Vagina (tissue), 2 donors: ENCODE data around the gene LPO.

Experiments used
- CTCF ChIP-seq, 3 experiments: fragments of 450-650 bp in 2 of 3; fragments of 200-600 bp in 1 of 3; sonication (generic) in 1 of 3; IDR thresholded peaks; one replicate each; pipeline ENCODE4 v1.5.1; 2017 to 2019; ENCODE audit warnings: antibody characterized with exemption in 3 of 3, mild to moderate bottlenecking in 2 of 3, moderate library complexity in 2 of 3
- POLR2A ChIP-seq, 2 donors: fragments of 450-650 bp; IDR thresholded peaks; one replicate each; pipeline ENCODE4 v1.6.1; 2017; ENCODE audit warnings: antibody characterized with exemption in 2 of 2, mild to moderate bottlenecking in 2 of 2, moderate library complexity in 2 of 2

- no peak for TF ChIP-seq CTCF (IDR thresholded peaks at IDR 0.05)
- TF ChIP-seq POLR2A (IDR thresholded peaks at IDR 0.05): no peak
These were observed 75.7 kb downstream of the LPO start for GRCh38 chr17:58313815-58314705.
